Nephron progenitor cell (in vitro differentiated cells): ENCODE results near the gene UIMC1.
"Not testable (repeated sequence)": the region's sequence is repeated elsewhere in the genome, so short reads cannot be mapped to it uniquely, and the experiment has no call there.

ENCODE experiments used
- DNase-seq: peaks from one replicate; pipeline ENCODE4 v3.0.0; 2021
- H3K27ac Mint-ChIP-seq: 2 replicates; pipeline ENCODE4 v1.8.0; 2021; ENCODE audit warnings: mild to moderate bottlenecking, moderate library complexity, mixed read lengths
- H3K27me3 Mint-ChIP-seq: 2 replicates; pipeline ENCODE4 v1.8.0; 2021; ENCODE audit warnings: mild to moderate bottlenecking, low read depth, mixed read lengths; ENCODE audit not compliant: poor library complexity
- H3K36me3 Mint-ChIP-seq: 2 replicates; pipeline ENCODE4 v1.8.0; 2021; ENCODE audit warnings: low read depth, mixed read lengths
- H3K4me1 Mint-ChIP-seq: 2 replicates; pipeline ENCODE4 v1.8.0; 2021; ENCODE audit warnings: mixed read lengths
- H3K4me3 Mint-ChIP-seq: 2 replicates; pipeline ENCODE4 v1.8.0; 2021; ENCODE audit warnings: mild to moderate bottlenecking, moderate library complexity, mixed read lengths
- H3K9me3 Mint-ChIP-seq: 2 replicates; pipeline ENCODE4 v1.8.0; 2021; ENCODE audit warnings: mild to moderate bottlenecking, moderate library complexity, mixed read lengths
- CTCF ChIP-seq: fragments of 200-600 bp; sonication (generic); IDR thresholded peaks from 2 replicates; pipeline ENCODE4 v1.5.0; 2021; ENCODE audit warnings: antibody characterized with exemption

The UIMC1 gene

GRCh38 chr5:176995122-176995490 is 11.5 kb downstream of the UIMC1 start:
- H3K36me3 Mint-ChIP-seq, result peaks cover 73% of the 10 kb centered on the region
- H3K27ac Mint-ChIP-seq, result no peak overlapping the region
- H3K9me3 Mint-ChIP-seq, result peaks cover 63% of the 10 kb centered on the region
- peaks cover 5% of the 10 kb centered on the region for H3K27me3 Mint-ChIP-seq
- no peak for TF ChIP-seq CTCF
- no peak overlapping the region for H3K4me3 Mint-ChIP-seq
- no peak for DNase-seq
- H3K4me1 Mint-ChIP-seq, result no peaks in the 10 kb centered on the region

- Mint-ChIP-seq H3K36me3 (peaks cover 73% of the 10 kb centered on the region), H3K27me3 (peaks cover 5% of the 10 kb centered on the region), H3K4me1 (no peaks in the 10 kb centered on the region), H3K4me3 (no peak overlapping the region), H3K9me3 (peaks cover 61% of the 10 kb centered on the region), H3K27ac (no peak overlapping the region)
- no peak for TF ChIP-seq CTCF
- no peak for DNase-seq
These were observed 12.0 kb downstream of the UIMC1 start for GRCh38 chr5:176994460-176995121.

GRCh38 chr5:176993081-176993480 is 13.5 kb downstream of the UIMC1 start:
- DNase-seq, H3K4me3 Mint-ChIP-seq, H3K27me3 Mint-ChIP-seq, H3K27ac Mint-ChIP-seq, H3K4me1 Mint-ChIP-seq: not testable (repeated sequence)
- H3K36me3 Mint-ChIP-seq, result peaks cover 75% of the 10 kb centered on the region
- H3K9me3 Mint-ChIP-seq, result peaks cover 64% of the 10 kb centered on the region

GRCh38 chr5:176987583-176987982 is 19.0 kb downstream of the UIMC1 start:
- Mint-ChIP-seq H3K4me3 (no peak overlapping the region), H3K4me1 (no peaks in the 10 kb centered on the region), H3K36me3 (peaks cover 70% of the 10 kb centered on the region), H3K9me3 (peaks cover 68% of the 10 kb centered on the region), H3K27ac (no peak overlapping the region), H3K27me3 (peaks cover 2% of the 10 kb centered on the region)
- DNase-seq, result no peak
- no peak for TF ChIP-seq CTCF

GRCh38 chr5:176986280-176986679 is 20.3 kb downstream of the UIMC1 start:
- H3K4me1 Mint-ChIP-seq, result no peaks in the 10 kb centered on the region
- H3K36me3 Mint-ChIP-seq, result peaks cover 77% of the 10 kb centered on the region
- H3K4me3 Mint-ChIP-seq, result no peak overlapping the region
- H3K27me3 Mint-ChIP-seq, result peaks cover 2% of the 10 kb centered on the region
- no peak for TF ChIP-seq CTCF
- H3K9me3 Mint-ChIP-seq, result peaks cover 65% of the 10 kb centered on the region
- DNase-seq, result no peak
- H3K27ac Mint-ChIP-seq, result no peak overlapping the region

GRCh38 chr5:176985516-176985915 is 21.1 kb downstream of the UIMC1 start:
- TF ChIP-seq CTCF, result no peak
- H3K27ac Mint-ChIP-seq, result no peak overlapping the region

GRCh38 chr5:176984176-176984575 is 22.4 kb downstream of the UIMC1 start:
- peaks cover 57% of the 10 kb centered on the region for H3K9me3 Mint-ChIP-seq
- not testable (repeated sequence) for H3K27me3 Mint-ChIP-seq, DNase-seq, H3K4me3 Mint-ChIP-seq, H3K4me1 Mint-ChIP-seq, H3K27ac Mint-ChIP-seq
- peaks cover 88% of the 10 kb centered on the region for H3K36me3 Mint-ChIP-seq

More at GRCh38 chr5:176985516-176985915, 21.1 kb downstream of the UIMC1 start:
- no peak for DNase-seq
- H3K9me3 Mint-ChIP-seq, result peaks cover 62% of the 10 kb centered on the region
- H3K36me3 Mint-ChIP-seq, result peaks cover 82% of the 10 kb centered on the region
- no peak overlapping the region for H3K4me3 Mint-ChIP-seq
- peaks cover 2% of the 10 kb centered on the region for H3K27me3 Mint-ChIP-seq
- no peaks in the 10 kb centered on the region for H3K4me1 Mint-ChIP-seq

- not testable (repeated sequence) for H3K27ac Mint-ChIP-seq, DNase-seq, H3K27me3 Mint-ChIP-seq, H3K4me1 Mint-ChIP-seq, H3K4me3 Mint-ChIP-seq
- Mint-ChIP-seq H3K9me3 (peaks cover 53% of the 10 kb centered on the region), H3K36me3 (peaks cover 88% of the 10 kb centered on the region)
These were observed 23.0 kb downstream of the UIMC1 start for GRCh38 chr5:176983593-176983992.

GRCh38 chr5:176983112-176983511 is 23.5 kb downstream of the UIMC1 start:
- DNase-seq, H3K4me3 Mint-ChIP-seq: not testable (repeated sequence)
- peaks cover 49% of the 10 kb centered on the region for H3K9me3 Mint-ChIP-seq

More at GRCh38 chr5:176983112-176983511, 23.5 kb downstream of the UIMC1 start:
- H3K36me3 Mint-ChIP-seq, result peaks cover 87% of the 10 kb centered on the region
- H3K27me3 Mint-ChIP-seq, H3K27ac Mint-ChIP-seq, H3K4me1 Mint-ChIP-seq: not testable (repeated sequence)
